SK-N-SH (cell line): Measurements from ENCODE around the gene PHF21A.

Source experiments
- CHD2 ChIP-seq: fragments of 150-350 bp; IDR thresholded peaks from 2 replicates; pipeline ENCODE4 v1.6.1; 2018; ENCODE audit warnings: low read length; ENCODE audit not compliant: partially characterized antibody
- CTCF ChIP-seq: fragments of 200-600 bp; sonication (generic); IDR thresholded peaks from 2 replicates; pipeline ENCODE4 v1.6.1; 2017; ENCODE audit warnings: antibody characterized with exemption, mild to moderate bottlenecking, moderate library complexity
- EZH2phosphoT487 ChIP-seq: fragments of 200-600 bp; sonication (generic); IDR thresholded peaks from 2 replicates; pipeline ENCODE4 v1.6.1; 2017; ENCODE audit warnings: low read depth, mixed run types, mild to moderate bottlenecking, antibody characterized with exemption, moderate library complexity, borderline replicate concordance
- FOSL2 ChIP-seq: IDR thresholded peaks from 2 replicates; pipeline ENCODE4 v1.4.0; 2012; ENCODE audit warnings: low read depth, mild to moderate bottlenecking, moderate library complexity, borderline replicate concordance
- JUND ChIP-seq: IDR thresholded peaks from 2 replicates; pipeline ENCODE4 v1.4.0; 2012
- MEF2A ChIP-seq: IDR thresholded peaks from 2 replicates; pipeline ENCODE4 v1.4.0; 2012; ENCODE audit warnings: low read depth, borderline replicate concordance
- RAD21 ChIP-seq: IDR thresholded peaks from 2 replicates; pipeline ENCODE4 v1.6.1; 2012; ENCODE audit warnings: mild to moderate bottlenecking, low read length
- RCOR1 ChIP-seq: fragments of 150-350 bp; IDR thresholded peaks from 2 replicates; pipeline ENCODE4 v1.6.1; 2017; ENCODE audit warnings: antibody characterized with exemption, low read length
- REST ChIP-seq: IDR thresholded peaks from 2 replicates; pipeline ENCODE4 v1.6.1; 2012; ENCODE audit warnings: mild to moderate bottlenecking, low read depth, low read length, moderate library complexity
- RFX5 ChIP-seq: IDR thresholded peaks from 2 replicates; pipeline ENCODE4 v1.6.1; 2012; ENCODE audit warnings: mild to moderate bottlenecking, improper control_type of control experiment, low read length
- SIN3A ChIP-seq: IDR thresholded peaks from 2 replicates; pipeline ENCODE4 v1.6.1; 2012; ENCODE audit warnings: low read depth, mild to moderate bottlenecking, low read length, moderate library complexity, borderline replicate concordance
- TAF1 ChIP-seq: IDR thresholded peaks from 2 replicates; pipeline ENCODE4 v1.6.1; 2012; ENCODE audit warnings: low read depth, mild to moderate bottlenecking, low read length, moderate library complexity, borderline replicate concordance
- USF2 ChIP-seq: fragments of 150-350 bp; IDR thresholded peaks from 2 replicates; pipeline ENCODE4 v1.6.1; 2017; ENCODE audit warnings: antibody characterized with exemption, low read length, low read depth, borderline replicate concordance

DNA sequence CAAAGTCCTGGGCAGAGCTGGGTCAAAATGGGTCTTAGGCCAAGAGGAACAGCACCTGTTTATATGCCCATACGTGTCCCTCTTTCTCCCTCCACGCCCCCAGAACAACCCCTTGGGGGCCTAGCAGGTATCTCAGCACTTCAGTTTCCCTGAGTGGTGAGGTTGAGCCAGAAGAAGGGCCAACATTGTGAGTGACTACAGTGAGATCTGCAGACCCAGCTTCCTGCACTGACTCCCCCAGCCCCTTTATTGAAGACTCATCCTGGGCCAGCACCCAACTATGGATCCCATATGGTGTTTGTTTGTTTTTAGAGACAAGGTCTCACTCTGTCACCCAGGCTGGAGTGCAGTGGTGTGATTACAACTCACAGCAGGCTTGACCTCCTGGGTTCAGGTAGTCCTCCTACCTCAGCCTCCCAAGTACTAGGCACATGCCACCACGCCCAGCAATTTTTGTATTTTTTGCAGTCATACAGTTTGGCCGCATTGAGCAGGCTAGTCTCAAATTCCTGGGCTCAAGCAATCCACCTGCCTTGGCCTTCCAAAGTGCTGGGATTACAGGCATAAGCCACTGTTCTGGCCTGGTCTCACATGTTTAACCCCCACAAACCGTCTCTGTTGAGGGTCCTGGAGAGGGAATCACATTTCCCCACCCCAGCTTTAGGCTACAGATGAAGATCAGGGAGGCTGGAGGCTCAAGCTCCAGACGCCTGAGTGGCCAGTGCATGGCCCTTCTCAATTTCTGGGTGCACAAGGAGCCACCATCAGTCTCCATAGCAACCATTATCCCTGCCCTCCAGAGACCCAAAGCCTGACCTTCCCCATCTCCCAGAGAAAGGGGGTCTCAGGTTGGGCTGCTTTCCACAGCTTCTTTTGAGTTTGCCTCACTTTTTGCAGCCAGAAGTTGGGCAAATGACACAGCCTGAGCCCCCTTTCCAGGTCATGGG lies 200.4 kb downstream of the PHF21A start:
- no peak for TF ChIP-seq CTCF
- TF ChIP-seq JUND = no peak
- no peak for TF ChIP-seq RAD21
- no peak for TF ChIP-seq USF2
- no peak for TF ChIP-seq MEF2A
- no peak for TF ChIP-seq CHD2
- no peak for TF ChIP-seq FOSL2
- TF ChIP-seq EZH2phosphoT487 = no peak
- TF ChIP-seq RFX5 = no peak
- no peak for TF ChIP-seq TAF1
- TF ChIP-seq REST = no peak
- no peak for TF ChIP-seq RCOR1
- TF ChIP-seq SIN3A = no peak
